SH-SY5Y (cell line): ENCODE measurements around the gene APOE.

Experiments
- GATA2 ChIP-seq: IDR thresholded peaks from 2 replicates; pipeline ENCODE4 v1.6.1; 2011; ENCODE audit warnings: mild to moderate bottlenecking, low read depth, low read length
- GATA3 ChIP-seq: IDR thresholded peaks from 2 replicates; pipeline ENCODE4 v1.6.1; 2011; ENCODE audit warnings: low read depth, mild to moderate bottlenecking, low read length, moderate library complexity

DNA sequence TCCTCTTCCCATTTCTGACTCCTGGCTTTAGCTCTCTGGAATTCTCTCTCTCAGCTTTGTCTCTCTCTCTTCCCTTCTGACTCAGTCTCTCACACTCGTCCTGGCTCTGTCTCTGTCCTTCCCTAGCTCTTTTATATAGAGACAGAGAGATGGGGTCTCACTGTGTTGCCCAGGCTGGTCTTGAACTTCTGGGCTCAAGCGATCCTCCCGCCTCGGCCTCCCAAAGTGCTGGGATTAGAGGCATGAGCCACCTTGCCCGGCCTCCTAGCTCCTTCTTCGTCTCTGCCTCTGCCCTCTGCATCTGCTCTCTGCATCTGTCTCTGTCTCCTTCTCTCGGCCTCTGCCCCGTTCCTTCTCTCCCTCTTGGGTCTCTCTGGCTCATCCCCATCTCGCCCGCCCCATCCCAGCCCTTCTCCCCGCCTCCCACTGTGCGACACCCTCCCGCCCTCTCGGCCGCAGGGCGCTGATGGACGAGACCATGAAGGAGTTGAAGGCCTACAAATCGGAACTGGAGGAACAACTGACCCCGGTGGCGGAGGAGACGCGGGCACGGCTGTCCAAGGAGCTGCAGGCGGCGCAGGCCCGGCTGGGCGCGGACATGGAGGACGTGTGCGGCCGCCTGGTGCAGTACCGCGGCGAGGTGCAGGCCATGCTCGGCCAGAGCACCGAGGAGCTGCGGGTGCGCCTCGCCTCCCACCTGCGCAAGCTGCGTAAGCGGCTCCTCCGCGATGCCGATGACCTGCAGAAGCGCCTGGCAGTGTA lies 2.7 kb downstream of the APOE start:
- TF ChIP-seq GATA3, result no peak
- no peak for TF ChIP-seq GATA2
